Lung (tissue), 12 donors: Measurements from ENCODE around the gene ZDHHC24. TPM values are rescaled to one million over a fixed set of nuclear protein-coding genes. Genes with fewer than 3 reads are reported as not detected.

Source experiments
- ATAC-seq: fragments of 200-7000 bp; cut with Tn5 transposase; one replicate; pipeline ENCODE4 v1.9.1; 2020; ENCODE audit warnings: moderate number of reproducible peaks; ENCODE audit not compliant: insufficient read depth, low FRiP score
- DNase-seq, 3 donors: peaks; one replicate each; pipeline ENCODE4 v3.0.0-alpha.2; 2013 to 2017
- H3K27ac ChIP-seq, 2 donors: one replicate each; pipeline ENCODE4 v1.5.1; 2013; ENCODE audit warnings: mild to moderate bottlenecking in 2 of 2, moderate library complexity in 2 of 2, control low read depth in 1 of 2, inconsistent platforms in 1 of 2, low read depth in 1 of 2, low read length in 1 of 2
- H3K27me3 ChIP-seq, 3 donors: one replicate each; pipeline ENCODE4 v1.5.1; 2013; ENCODE audit warnings: low read length in 2 of 3; ENCODE audit not compliant: control insufficient read depth in 3 of 3, insufficient read depth in 3 of 3
- H3K36me3 ChIP-seq, 4 donors: one replicate each; pipeline ENCODE4 v1.5.1; 2013; ENCODE audit warnings: low read length in 4 of 4, mild to moderate bottlenecking in 1 of 4, moderate library complexity in 1 of 4; ENCODE audit not compliant: control insufficient read depth in 4 of 4, insufficient read depth in 4 of 4
- H3K4me1 ChIP-seq, 5 donors: one replicate each; pipeline ENCODE4 v1.5.1; 2013; ENCODE audit warnings: low read length in 5 of 5, mild to moderate bottlenecking in 2 of 5, moderate library complexity in 1 of 5; ENCODE audit not compliant: control insufficient read depth in 5 of 5, insufficient read depth in 5 of 5
- H3K4me3 ChIP-seq: one replicate; pipeline ENCODE4 v1.5.1; 2013; ENCODE audit warnings: mild to moderate bottlenecking, control low read depth, moderate library complexity
- H3K9ac ChIP-seq, 2 donors: one replicate each; pipeline ENCODE4 v1.5.1; 2013; ENCODE audit warnings: low read length in 2 of 2, control low read depth in 1 of 2; ENCODE audit not compliant: insufficient read depth in 1 of 2
- H3K9me3 ChIP-seq, 4 donors: one replicate each; pipeline ENCODE4 v1.5.1; 2013; ENCODE audit warnings: low read length in 3 of 4, mild to moderate bottlenecking in 1 of 4, moderate library complexity in 1 of 4; ENCODE audit not compliant: control insufficient read depth in 4 of 4, insufficient read depth in 3 of 4
- CTCF ChIP-seq: IDR thresholded peaks from 2 replicates; pipeline ENCODE4 v1.5.1; 2012; ENCODE audit warnings: mild to moderate bottlenecking; ENCODE audit errors: control extremely low read depth, extremely low read depth
- WGBS, 2 donors: extraction: QIAGEN DNeasy Blood & Tissue Kit; methylation state at CpG; one replicate each; pipeline ENCODE4 v1.1.7; 2013; 5-methylcytosine and 5-hydroxymethylcytosine counted together
- polyA plus RNA-seq, 2 donors: library from polyadenylated mRNA; stranded (reverse); fragments of 200-250 nt; gene quantifications; one replicate each; pipeline ENCODE4 v1.2.1, GENCODE V29; 2013
- total RNA-seq, 2 donors: library from RNA; depleted of rRNA in 1 of 2; stranded (reverse); fragments of >200 nt in 1 of 2; gene quantifications; one replicate each; pipeline ENCODE4 v1.2.1, GENCODE V29; 2014 to 2021
- donor health status: control.
- donor health status: control.
- donor health status: Bipolar disorder and iron deficiency.
- donor health status: healthy.
- donor health status: DM: yes; HTN: yes; CAD: no.

Gene ZDHHC24
- total and polyA plus RNA-seq, 4 donors, result 6.8 to 21.6 (median 11.5) TPM

GRCh38 chr11:66523611-66524010, 22.2 kb downstream of the ZDHHC24 start:
- Histone ChIP-seq H3K27ac (no peak overlapping the region), H3K36me3 (peaks cover 12 to 32% (median 20%) of the 10 kb centered on the region in 4 donors), H3K9me3 (no peaks in the 10 kb centered on the region), H3K9ac (no peak overlapping the region), H3K4me3 (no peak overlapping the region), H3K27me3 (no peaks in the 10 kb centered on the region), H3K4me1 (no peaks in the 10 kb centered on the region)
- DNase-seq (no peak), ATAC-seq (no peak)
- 96 to 98% methylated on average over 11 of the region's 11 CpGs for WGBS, 2 donors
- TF ChIP-seq CTCF, result no peak

DNA sequence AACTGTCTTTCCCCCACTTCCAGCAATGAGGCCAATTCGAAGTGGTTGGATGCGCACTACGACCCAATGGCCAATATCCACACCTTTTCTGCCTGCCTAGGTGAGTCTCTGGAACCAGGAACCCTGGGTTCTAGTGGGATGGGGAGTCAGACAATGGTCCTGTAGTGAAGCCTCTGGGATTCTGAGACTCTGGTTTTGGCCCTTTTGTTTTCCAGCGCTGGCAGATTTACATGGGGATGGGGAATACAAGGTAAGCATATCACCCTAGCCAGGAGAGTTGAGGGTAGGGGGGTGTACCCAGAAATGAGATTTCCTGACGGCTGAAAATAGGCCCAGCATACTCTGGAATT, 34.9 kb downstream of the ZDHHC24 start:
- H3K4me3 ChIP-seq, result peak overlapping the region; percentile 81
- H3K9ac ChIP-seq, result peak overlapping the region; percentile 68 to 69
- no peak for ATAC-seq
- no peaks in the 10 kb centered on the region for H3K27me3 ChIP-seq
- H3K27ac ChIP-seq, result no peak overlapping the region
- WGBS, 2 donors, result 7 to 9% methylated on average over 5 of the region's 5 CpGs
- no peaks in the 10 kb centered on the region for H3K9me3 ChIP-seq
- peaks cover 4 to 14% (median 9%) of the 10 kb centered on the region in 4 donors for H3K36me3 ChIP-seq
- no peak for DNase-seq
- no peak for TF ChIP-seq CTCF
- peaks cover 0 to 8% (median 4%) of the 10 kb centered on the region in 5 donors for H3K4me1 ChIP-seq

- DNase-seq (peak; percentile 85 to 86 (median 86)), ATAC-seq (peak; percentile 94)
- Histone ChIP-seq H3K9ac (peak within 1 kb of the TSS; percentile 68 to 69), H3K27me3 (no peaks in the 10 kb centered on the region), H3K27ac (no peak within 1 kb of the TSS), H3K36me3 (peaks cover under 1 to 14% (median 7%) of the 10 kb centered on the region in 4 donors), H3K4me1 (peaks cover 0 to 8% (median 4%) of the 10 kb centered on the region in 5 donors), H3K9me3 (no peaks in the 10 kb centered on the region), H3K4me3 (peak within 1 kb of the TSS; percentile 81)
- no peak for TF ChIP-seq CTCF
- 1% methylated on average over 31 of the region's 31 CpGs for WGBS, 2 donors
These were observed 35.4 kb downstream of the ZDHHC24 start, which contains the start of gene BBS1 for GRCh38 chr11:66510271-66510989. BBS1 (plus strand) TSS chr11:66510635; CDS start chr11:66510660, 25 bp downstream.

- Histone ChIP-seq H3K27ac (no peak overlapping the region), H3K9me3 (no peaks in the 10 kb centered on the region), H3K36me3 (peaks cover 0 to 10% (median 5%) of the 10 kb centered on the region in 4 donors), H3K27me3 (no peaks in the 10 kb centered on the region), H3K4me3 (no peak overlapping the region), H3K4me1 (peaks cover 0 to 8% (median 2%) of the 10 kb centered on the region in 5 donors), H3K9ac (no peak overlapping the region)
- no peak for TF ChIP-seq CTCF
- DNase-seq (no peak), ATAC-seq (no peak)
- WGBS, 2 donors, result 73 to 79% methylated on average over 7 of the region's 7 CpGs
These were observed 36.7 kb downstream of the ZDHHC24 start for GRCh38 chr11:66509131-66509561.
